BE2C (cell line): Measurements from ENCODE around the gene C22orf23. TPM values are rescaled to one million over a fixed set of nuclear protein-coding genes. Genes with fewer than 3 reads are reported as not detected.

Experiments
- DNase-seq: peaks from one replicate; pipeline ENCODE4 v3.0.0-alpha.2; 2020
- H3K27me3 ChIP-seq: fragments of 250-450 bp; sonication (Bioruptor Pico); 2 replicates; pipeline ENCODE4 v1.5.1; 2020; ENCODE audit warnings: mild to moderate bottlenecking
- H3K36me3 ChIP-seq: fragments of 250-450 bp; sonication (Bioruptor Pico); 2 replicates; pipeline ENCODE4 v1.5.1; 2020; ENCODE audit warnings: mild to moderate bottlenecking
- H3K4me1 ChIP-seq: fragments of 250-450 bp; sonication (Bioruptor Pico); 2 replicates; pipeline ENCODE4 v1.5.1; 2020
- H3K4me3 ChIP-seq: 2 replicates; pipeline ENCODE4 v1.5.1; 2011; ENCODE audit warnings: low read depth, low read length
- H3K9me3 ChIP-seq: fragments of 250-450 bp; sonication (Bioruptor Pico); 2 replicates; pipeline ENCODE4 v1.5.1; 2020
- CTCF ChIP-seq: IDR thresholded peaks from 2 replicates; pipeline ENCODE4 v1.5.1; 2012; ENCODE audit warnings: mild to moderate bottlenecking, low read depth, low read length
- polyA plus RNA-seq: library from polyadenylated mRNA; unstranded; fragments of >200 nt; gene quantifications from one replicate; pipeline ENCODE4 v1.2.1, GENCODE V29; 2012; ENCODE audit warnings: low read depth, missing spikeins; ENCODE audit not compliant: insufficient read length, insufficient read depth

Gene C22orf23
- 7.9 TPM for polyA plus RNA-seq

- Histone ChIP-seq H3K4me1 (no peaks in the 10 kb centered on the region), H3K36me3 (peaks cover 18% of the 10 kb centered on the region), H3K9me3 (no peaks in the 10 kb centered on the region), H3K27me3 (no peaks in the 10 kb centered on the region), H3K4me3 (peak within 1 kb of the TSS; percentile 97)
- peak; percentile 97 for DNase-seq
- no peak for TF ChIP-seq CTCF
Observed at GRCh38 chr22:37953437-37954179, at the start of gene C22orf23, which contains the start of gene POLR2F. C22orf23 (minus strand) TSS chr22:37953601; CDS start chr22:37953149, 452 bp downstream. POLR2F (plus strand) TSS chr22:37953699; CDS start chr22:37953788, 89 bp downstream.

GRCh38 chr22:37999640-38000272 is 46.4 kb upstream of the C22orf23 start:
- no peak for TF ChIP-seq CTCF

GRCh38 chr22:37999236-37999635 is 45.8 kb upstream of the C22orf23 start:
- Histone ChIP-seq H3K27me3 (no peaks in the 10 kb centered on the region), H3K9me3 (no peaks in the 10 kb centered on the region), H3K4me1 (peaks cover 24% of the 10 kb centered on the region), H3K36me3 (no peaks in the 10 kb centered on the region), H3K4me3 (no peak overlapping the region)
- TF ChIP-seq CTCF, result no peak
- no peak for DNase-seq

More at GRCh38 chr22:37999640-38000272, 46.4 kb upstream of the C22orf23 start:
- Histone ChIP-seq H3K9me3 (no peaks in the 10 kb centered on the region), H3K27me3 (no peaks in the 10 kb centered on the region), H3K4me3 (no peak overlapping the region), H3K36me3 (no peaks in the 10 kb centered on the region), H3K4me1 (peaks cover 24% of the 10 kb centered on the region)
- peak; percentile 86 for DNase-seq

GRCh38 chr22:37998543-37998942 is 45.1 kb upstream of the C22orf23 start:
- no peak for DNase-seq
- no peaks in the 10 kb centered on the region for H3K9me3 ChIP-seq
- TF ChIP-seq CTCF, result no peak
- peaks cover 24% of the 10 kb centered on the region for H3K4me1 ChIP-seq
- H3K4me3 ChIP-seq, result no peak overlapping the region
- no peaks in the 10 kb centered on the region for H3K36me3 ChIP-seq
- no peaks in the 10 kb centered on the region for H3K27me3 ChIP-seq

- H3K4me3 ChIP-seq, result no peak overlapping the region
- no peak for DNase-seq
- H3K4me1 ChIP-seq, result peaks cover 24% of the 10 kb centered on the region
Observed at GRCh38 chr22:37996515-37997246, 43.3 kb upstream of the C22orf23 start.

More at GRCh38 chr22:37996515-37997246, 43.3 kb upstream of the C22orf23 start:
- Histone ChIP-seq H3K27me3 (no peaks in the 10 kb centered on the region), H3K9me3 (no peaks in the 10 kb centered on the region), H3K36me3 (no peaks in the 10 kb centered on the region)
- no peak for TF ChIP-seq CTCF
